ENCODE data around the gene LRRC8B.

DNA sequence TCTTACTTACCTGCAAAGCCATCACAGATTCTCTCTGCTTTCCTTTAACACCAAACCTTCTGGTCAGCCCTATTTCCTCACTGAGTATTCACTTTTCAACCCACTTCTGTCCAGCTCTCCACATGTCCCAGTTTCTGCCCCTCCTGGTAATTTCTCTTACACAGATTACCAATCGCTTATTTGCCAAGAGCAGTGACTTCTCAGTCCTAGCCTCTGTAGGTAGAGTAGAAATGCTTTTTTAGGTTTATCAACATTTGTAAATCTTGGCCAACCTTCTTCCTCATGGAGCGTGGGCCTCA is 74.7 kb downstream of the LRRC8B start:
- TF ChIP-seq, protein P1, sequence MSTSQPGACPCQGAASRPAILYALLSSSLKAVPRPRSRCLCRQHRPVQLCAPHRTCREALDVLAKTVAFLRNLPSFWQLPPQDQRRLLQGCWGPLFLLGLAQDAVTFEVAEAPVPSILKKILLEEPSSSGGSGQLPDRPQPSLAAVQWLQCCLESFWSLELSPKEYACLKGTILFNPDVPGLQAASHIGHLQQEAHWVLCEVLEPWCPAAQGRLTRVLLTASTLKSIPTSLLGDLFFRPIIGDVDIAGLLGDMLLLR (CRISPR knock-in tag; IDR thresholded peaks at IDR 0.05) = no peak
- TF ChIP-seq, protein P2, sequence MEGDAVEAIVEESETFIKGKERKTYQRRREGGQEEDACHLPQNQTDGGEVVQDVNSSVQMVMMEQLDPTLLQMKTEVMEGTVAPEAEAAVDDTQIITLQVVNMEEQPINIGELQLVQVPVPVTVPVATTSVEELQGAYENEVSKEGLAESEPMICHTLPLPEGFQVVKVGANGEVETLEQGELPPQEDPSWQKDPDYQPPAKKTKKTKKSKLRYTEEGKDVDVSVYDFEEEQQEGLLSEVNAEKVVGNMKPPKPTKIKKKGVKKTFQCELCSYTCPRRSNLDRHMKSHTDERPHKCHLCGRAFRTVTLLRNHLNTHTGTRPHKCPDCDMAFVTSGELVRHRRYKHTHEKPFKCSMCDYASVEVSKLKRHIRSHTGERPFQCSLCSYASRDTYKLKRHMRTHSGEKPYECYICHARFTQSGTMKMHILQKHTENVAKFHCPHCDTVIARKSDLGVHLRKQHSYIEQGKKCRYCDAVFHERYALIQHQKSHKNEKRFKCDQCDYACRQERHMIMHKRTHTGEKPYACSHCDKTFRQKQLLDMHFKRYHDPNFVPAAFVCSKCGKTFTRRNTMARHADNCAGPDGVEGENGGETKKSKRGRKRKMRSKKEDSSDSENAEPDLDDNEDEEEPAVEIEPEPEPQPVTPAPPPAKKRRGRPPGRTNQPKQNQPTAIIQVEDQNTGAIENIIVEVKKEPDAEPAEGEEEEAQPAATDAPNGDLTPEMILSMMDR (CRISPR knock-in tag; IDR thresholded peaks at IDR 0.05) = no peak
- no peak for TF ChIP-seq SIN3A (IDR thresholded peaks at IDR 0.05; ENCODE audit: borderline replicate concordance, low read depth, low read length)
- no peak for TF ChIP-seq CBX2 (IDR thresholded peaks at IDR 0.05; ENCODE audit: low read depth, low read length)
- no peak for TF ChIP-seq CBX2 (CRISPR knock-in tag; IDR thresholded peaks at IDR 0.05; ENCODE audit: low read depth)
- no peak for TF ChIP-seq NFE2L2 (IDR thresholded peaks at IDR 0.05; ENCODE audit: low read length)
- TF ChIP-seq, protein P3, sequence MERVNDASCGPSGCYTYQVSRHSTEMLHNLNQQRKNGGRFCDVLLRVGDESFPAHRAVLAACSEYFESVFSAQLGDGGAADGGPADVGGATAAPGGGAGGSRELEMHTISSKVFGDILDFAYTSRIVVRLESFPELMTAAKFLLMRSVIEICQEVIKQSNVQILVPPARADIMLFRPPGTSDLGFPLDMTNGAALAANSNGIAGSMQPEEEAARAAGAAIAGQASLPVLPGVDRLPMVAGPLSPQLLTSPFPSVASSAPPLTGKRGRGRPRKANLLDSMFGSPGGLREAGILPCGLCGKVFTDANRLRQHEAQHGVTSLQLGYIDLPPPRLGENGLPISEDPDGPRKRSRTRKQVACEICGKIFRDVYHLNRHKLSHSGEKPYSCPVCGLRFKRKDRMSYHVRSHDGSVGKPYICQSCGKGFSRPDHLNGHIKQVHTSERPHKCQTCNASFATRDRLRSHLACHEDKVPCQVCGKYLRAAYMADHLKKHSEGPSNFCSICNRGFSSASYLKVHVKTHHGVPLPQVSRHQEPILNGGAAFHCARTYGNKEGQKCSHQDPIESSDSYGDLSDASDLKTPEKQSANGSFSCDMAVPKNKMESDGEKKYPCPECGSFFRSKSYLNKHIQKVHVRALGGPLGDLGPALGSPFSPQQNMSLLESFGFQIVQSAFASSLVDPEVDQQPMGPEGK (CRISPR knock-in tag; IDR thresholded peaks at IDR 0.05) = no peak
- TF ChIP-seq HDAC6 (IDR thresholded peaks at IDR 0.05; ENCODE audit: low read depth, low read length) = no peak
